ENCODE measurements around the gene TMEM192. TPM values are rescaled to one million over a fixed set of nuclear protein-coding genes. Genes with fewer than 3 reads are reported as not detected.
A peak's percentile ranks its signal among the peaks of the same experiment; 100 is the strongest.
"Not testable (repeated sequence)": the region's sequence is repeated elsewhere in the genome, so short reads cannot be mapped to it uniquely, and the experiment has no call there.

TMEM192 gene
- total and polyA plus RNA-seq, 5 donors, result 9.4 to 23.0 (median 15.5) TPM

DNA sequence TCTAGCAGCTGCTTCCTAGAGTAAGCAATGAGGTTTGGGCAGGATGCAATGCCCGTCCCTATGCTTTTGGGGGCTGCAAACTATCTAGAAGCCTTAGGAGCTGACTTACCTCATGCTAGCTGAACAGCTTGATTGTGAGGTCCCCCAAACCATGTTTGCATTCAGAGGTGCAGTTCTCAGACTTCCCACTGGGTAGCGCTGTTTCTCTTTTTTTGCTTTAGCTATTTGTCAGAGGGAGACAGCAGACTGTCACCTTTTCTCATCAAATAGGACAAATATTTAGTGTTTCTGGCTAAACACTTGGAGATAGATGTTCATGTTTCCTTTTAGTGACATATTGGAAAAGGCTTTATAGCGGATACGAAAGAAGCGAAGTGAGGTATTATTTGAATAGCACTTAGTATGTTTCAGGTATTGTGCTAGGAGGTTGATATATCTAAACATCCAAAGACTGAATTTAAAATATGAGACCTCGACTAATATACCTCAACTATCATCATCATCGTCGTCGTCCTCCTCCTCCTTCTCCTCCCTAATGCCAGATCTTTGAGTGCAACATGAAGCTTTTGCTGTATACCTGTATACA, 18.7 kb upstream of the TMEM192 start:
- Histone ChIP-seq H3K4me1 (ENCODE audit: control insufficient read depth, insufficient read depth, low read length) (peaks cover 1% of the 10 kb centered on the region), H3K4me3 (ENCODE audit: low read length) (no peak overlapping the region), H3K9me3 (ENCODE audit: control insufficient read depth, low read length) (no peaks in the 10 kb centered on the region), H3K27ac (ENCODE audit: low read length) (no peak overlapping the region), H3K27me3 (ENCODE audit: control insufficient read depth, insufficient read depth) (no peaks in the 10 kb centered on the region)
- WGBS, result 16% methylated on average over 9 of the region's 9 CpGs
- intact Hi-C loops (cut with DNase I), result loop anchor here (5.0 to 10.0 kb wide), 3 partner anchors 213 to 331 kb away; no protein-coding TSS in a partner anchor
- peak; percentile 67 to 82 for ATAC-seq
- DNase-seq, result peak in 2 of 3 donors; percentile 28 to 58

DNA sequence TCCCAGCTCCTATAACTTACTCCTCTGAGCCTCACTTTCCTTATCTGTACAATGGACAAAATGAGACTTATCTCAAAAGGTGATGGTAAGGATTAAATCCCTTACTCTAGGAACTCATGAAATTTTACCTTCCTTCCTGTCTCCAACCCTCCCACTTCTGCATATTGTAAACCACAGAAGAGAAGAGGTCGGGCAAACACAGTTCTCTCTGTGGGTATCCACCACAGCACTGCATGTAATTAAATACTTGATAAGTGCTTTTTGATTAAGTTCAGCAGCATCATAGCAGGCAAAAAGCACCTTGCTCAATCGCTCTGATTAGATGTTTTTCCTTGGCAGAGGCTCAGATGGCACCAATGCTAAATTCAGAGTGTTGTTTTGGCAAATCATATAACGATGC, 17.3 kb upstream of the TMEM192 start:
- no peaks in the 10 kb centered on the region for H3K27me3 ChIP-seq (ENCODE audit: control insufficient read depth, insufficient read depth)
- no peaks in the 10 kb centered on the region for H3K9me3 ChIP-seq (ENCODE audit: control insufficient read depth, low read length)
- H3K4me3 ChIP-seq (ENCODE audit: low read length), result no peak overlapping the region
- WGBS, result 53% methylated on average over 3 of the region's 3 CpGs
- H3K27ac ChIP-seq (ENCODE audit: low read length), result no peak overlapping the region
- peaks cover 1% of the 10 kb centered on the region for H3K4me1 ChIP-seq (ENCODE audit: control insufficient read depth, insufficient read depth, low read length)
- no peak for DNase-seq
- ATAC-seq, result no peak
- intact Hi-C loops (cut with DNase I), result loop anchor here (5.0 to 10.0 kb wide), 4 partner anchors 212 to 332 kb away; no protein-coding TSS in a partner anchor

DNA sequence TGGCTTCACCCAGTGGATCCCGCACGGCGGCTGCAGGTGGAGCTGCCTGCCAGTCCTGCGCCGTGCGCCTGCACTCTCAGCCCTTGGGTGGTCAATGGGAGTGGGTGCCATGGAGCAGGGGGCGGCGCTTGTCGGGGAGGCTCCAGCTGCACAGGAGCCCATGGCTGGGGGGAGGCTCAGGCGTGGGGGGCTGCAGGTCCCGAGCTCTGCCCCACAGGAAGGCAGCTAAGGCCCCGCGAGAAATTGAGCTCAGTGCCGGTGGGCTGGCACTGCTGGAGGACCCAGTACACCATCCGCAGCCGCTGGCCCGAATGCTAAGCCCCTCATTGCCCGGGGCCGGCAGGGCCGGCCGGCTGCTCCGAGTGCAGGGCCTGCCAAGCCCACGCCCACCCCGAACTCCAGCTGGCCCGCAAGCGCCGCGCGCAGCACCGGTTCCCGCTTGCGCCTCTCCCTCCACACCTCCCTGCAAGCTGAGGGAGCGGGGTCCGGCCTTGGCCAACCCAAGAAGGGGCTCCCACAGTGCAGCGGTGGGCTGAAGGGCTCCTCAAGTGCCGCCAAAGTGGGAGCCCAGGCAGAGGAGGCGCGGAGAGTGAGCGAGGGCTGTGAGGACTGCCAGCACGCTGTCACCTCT, 13.3 kb upstream of the TMEM192 start:
- not testable (repeated sequence) for DNase-seq; H3K9me3 ChIP-seq (ENCODE audit: control insufficient read depth, low read length); H3K4me1 ChIP-seq (ENCODE audit: control insufficient read depth, insufficient read depth, low read length); H3K27me3 ChIP-seq (ENCODE audit: control insufficient read depth, insufficient read depth); ATAC-seq; H3K4me3 ChIP-seq (ENCODE audit: low read length); H3K27ac ChIP-seq (ENCODE audit: low read length)
- 95% methylated on average over 40 of the region's 40 CpGs for WGBS
- intact Hi-C loops (cut with DNase I), result loop anchor here in 1 of 4 donors (5.0 kb wide), 1 partner anchor 216 kb away; no protein-coding TSS in a partner anchor

DNA sequence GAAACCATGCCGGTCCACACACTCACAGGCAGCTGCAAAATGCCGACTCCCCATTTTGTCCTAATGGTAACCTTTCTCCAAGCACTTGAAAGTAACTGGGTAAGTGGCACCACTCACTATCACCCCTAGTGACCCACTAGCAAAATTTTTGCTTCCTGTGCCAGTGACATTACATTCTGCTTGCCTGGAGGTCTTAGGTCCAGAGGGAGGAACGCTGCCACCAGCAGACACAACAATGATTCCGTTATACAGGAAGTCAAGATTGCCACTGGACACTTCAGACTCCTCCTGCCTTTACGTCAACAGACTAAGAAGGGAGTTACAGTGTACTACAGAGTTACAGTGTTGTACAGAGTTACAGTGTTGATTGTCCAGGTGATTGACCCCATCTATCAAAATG, 11.8 kb upstream of the TMEM192 start:
- no peaks in the 10 kb centered on the region for H3K4me1 ChIP-seq (ENCODE audit: control insufficient read depth, insufficient read depth, low read length)
- no peaks in the 10 kb centered on the region for H3K9me3 ChIP-seq (ENCODE audit: control insufficient read depth, low read length)
- H3K27me3 ChIP-seq (ENCODE audit: control insufficient read depth, insufficient read depth), result no peaks in the 10 kb centered on the region
- no peak overlapping the region for H3K4me3 ChIP-seq (ENCODE audit: low read length)
- WGBS, result 66% methylated on average over 5 of the region's 5 CpGs
- intact Hi-C loops (cut with DNase I), result no loop called here
- DNase-seq, result no peak
- no peak overlapping the region for H3K27ac ChIP-seq (ENCODE audit: low read length)
- no peak for ATAC-seq

DNA sequence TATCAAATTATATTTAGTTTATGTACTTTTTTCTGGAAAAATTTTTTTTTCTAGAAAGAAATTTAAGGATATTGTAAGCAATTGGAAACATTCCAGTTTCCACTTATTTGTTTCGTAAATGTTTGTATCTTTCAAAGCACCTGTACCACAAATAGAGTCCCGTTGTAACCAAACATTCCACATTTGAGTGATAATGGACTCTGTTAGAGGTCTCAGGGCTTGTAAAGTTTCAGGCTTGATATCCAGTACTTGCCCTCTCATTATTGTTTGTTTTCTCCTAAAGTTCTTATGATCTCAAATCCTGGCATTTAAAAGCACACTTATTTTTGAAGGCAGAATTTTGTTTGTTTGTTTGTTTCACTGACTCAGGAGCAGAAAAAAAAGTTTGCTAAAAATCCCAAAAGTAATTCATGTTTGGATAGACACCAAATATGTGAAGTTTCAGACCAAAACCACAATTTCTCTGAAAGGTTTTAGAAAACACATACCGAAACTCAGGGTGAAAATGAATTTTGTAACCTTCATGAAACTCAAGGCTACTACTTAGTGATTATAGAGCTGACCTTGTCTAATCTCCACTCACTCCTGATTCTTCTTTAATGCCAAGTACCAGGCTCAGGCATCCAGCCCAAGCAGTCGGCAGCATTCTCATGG, 5.7 kb upstream of the TMEM192 start:
- Histone ChIP-seq H3K4me3 (ENCODE audit: low read length) (no peak overlapping the region), H3K9me3 (ENCODE audit: control insufficient read depth, low read length) (no peaks in the 10 kb centered on the region), H3K27ac (ENCODE audit: low read length) (no peak overlapping the region), H3K27me3 (ENCODE audit: control insufficient read depth, insufficient read depth) (no peaks in the 10 kb centered on the region), H3K4me1 (ENCODE audit: control insufficient read depth, insufficient read depth, low read length) (no peaks in the 10 kb centered on the region)
- no peak for ATAC-seq
- WGBS, result 57% methylated on average over 4 of the region's 4 CpGs
- DNase-seq, result no peak
- intact Hi-C loops (cut with DNase I), result no loop called here

DNA sequence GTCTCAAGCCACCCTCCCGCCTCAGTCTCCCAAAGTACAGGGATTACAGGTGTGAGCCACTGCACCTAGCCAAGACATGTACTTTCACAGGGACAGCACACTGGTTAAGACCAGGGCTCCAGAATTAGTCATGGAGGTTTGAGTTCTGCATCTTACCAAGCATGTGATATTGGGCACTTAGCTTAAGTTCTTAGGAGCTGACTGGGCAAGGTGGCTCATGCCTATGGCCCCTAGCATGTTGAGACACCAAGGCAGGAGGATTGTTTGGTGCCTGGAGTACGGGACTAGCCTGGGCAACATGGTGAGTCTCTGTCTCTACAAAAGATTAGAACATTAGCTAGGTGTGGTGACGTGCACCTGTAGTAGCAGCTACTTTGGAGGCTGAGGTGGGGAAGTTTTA, 2.6 kb upstream of the TMEM192 start:
- DNase-seq (no peak), ATAC-seq (no peak)
- intact Hi-C loops (cut with DNase I), result no loop called here
- Histone ChIP-seq H3K27ac (ENCODE audit: low read length) (no peak overlapping the region), H3K9me3 (ENCODE audit: control insufficient read depth, low read length) (no peaks in the 10 kb centered on the region), H3K4me3 (ENCODE audit: low read length) (no peak overlapping the region), H3K4me1 (ENCODE audit: control insufficient read depth, insufficient read depth, low read length) (no peaks in the 10 kb centered on the region), H3K27me3 (ENCODE audit: control insufficient read depth, insufficient read depth) (no peaks in the 10 kb centered on the region)
- 96% methylated on average over 3 of the region's 3 CpGs for WGBS

DNA sequence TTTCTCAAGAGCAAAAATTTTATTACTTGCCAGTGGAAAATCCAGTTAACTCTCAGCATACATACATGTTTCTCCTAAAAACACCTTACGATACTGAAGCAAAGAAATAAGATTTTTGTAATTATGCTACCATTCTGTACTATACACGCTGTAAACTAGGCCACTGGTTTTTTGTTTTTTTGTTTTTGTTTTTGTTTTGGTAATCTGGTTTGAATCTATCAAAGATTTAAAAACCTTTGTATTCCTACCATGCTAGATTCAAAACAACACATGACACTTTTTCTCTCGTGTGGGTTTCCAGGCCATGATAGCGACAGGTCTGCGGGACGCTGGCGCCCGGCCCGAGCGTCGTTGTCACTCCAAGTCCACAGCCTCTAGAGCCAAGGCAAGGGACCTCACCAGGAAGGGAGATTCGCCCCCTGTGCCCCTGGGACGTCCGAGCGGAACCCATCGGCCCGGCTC, 723 bp downstream of the TMEM192 start:
- peak overlapping the region; percentile 80 for H3K4me3 ChIP-seq (ENCODE audit: low read length)
- no peaks in the 10 kb centered on the region for H3K9me3 ChIP-seq (ENCODE audit: control insufficient read depth, low read length)
- intact Hi-C loops (cut with DNase I), result no loop called here
- peak overlapping the region; percentile 28 for H3K27ac ChIP-seq (ENCODE audit: low read length)
- no peaks in the 10 kb centered on the region for H3K27me3 ChIP-seq (ENCODE audit: control insufficient read depth, insufficient read depth)
- ATAC-seq, result no peak
- no peak for DNase-seq
- WGBS, result 5% methylated on average over 17 of the region's 17 CpGs
- H3K4me1 ChIP-seq (ENCODE audit: control insufficient read depth, insufficient read depth, low read length), result no peaks in the 10 kb centered on the region

DNA sequence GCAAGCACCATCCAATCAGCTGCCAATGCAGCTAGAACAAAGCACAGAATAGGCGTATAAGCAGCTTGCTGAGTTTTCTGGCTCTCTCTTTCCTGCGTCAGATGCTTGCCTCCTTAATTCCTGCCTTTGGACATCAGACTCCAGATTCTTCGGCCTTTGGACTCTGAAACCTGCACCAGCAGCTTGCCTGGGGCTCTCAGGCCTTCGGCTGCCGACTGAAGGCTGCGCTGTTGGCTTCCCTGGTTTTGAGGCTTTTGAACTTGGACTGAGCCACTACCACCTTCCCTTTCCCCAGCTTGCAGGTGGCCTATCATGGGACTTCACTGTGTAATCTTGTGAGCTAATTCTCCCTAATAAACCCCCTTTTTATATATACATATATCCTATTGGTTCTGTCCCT, 6.1 kb downstream of the TMEM192 start:
- ATAC-seq (no peak), DNase-seq (no peak)
- H3K4me1 ChIP-seq (ENCODE audit: control insufficient read depth, insufficient read depth, low read length), result no peaks in the 10 kb centered on the region
- no peak overlapping the region for H3K4me3 ChIP-seq (ENCODE audit: low read length)
- WGBS, result 87% methylated on average over 6 of the region's 6 CpGs
- no peaks in the 10 kb centered on the region for H3K9me3 ChIP-seq (ENCODE audit: control insufficient read depth, low read length)
- intact Hi-C loops (cut with DNase I), result no loop called here
- H3K27me3 ChIP-seq (ENCODE audit: control insufficient read depth, insufficient read depth), result no peaks in the 10 kb centered on the region
- no peak overlapping the region for H3K27ac ChIP-seq (ENCODE audit: low read length)

DNA sequence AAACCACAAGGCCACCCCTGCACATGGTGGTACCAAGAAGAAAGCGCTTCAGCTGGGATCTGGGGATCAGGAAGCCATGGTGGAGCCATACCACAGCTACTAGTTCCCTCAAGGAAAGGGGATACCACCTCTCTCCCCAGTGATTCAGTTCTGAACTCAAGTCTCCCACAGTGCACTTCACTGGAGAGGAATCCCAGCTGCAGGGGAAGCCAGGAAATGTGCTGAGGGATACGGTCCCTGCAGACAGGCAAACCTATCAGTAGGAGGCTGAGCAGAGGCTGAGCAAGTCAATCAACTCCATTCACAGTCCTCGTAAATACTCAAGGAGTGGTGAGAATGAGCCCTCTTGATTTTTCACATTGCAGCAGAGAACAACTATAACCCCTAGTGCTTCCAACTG, 11.0 kb downstream of the TMEM192 start:
- DNase-seq (no peak), ATAC-seq (no peak)
- Histone ChIP-seq H3K27me3 (ENCODE audit: control insufficient read depth, insufficient read depth) (no peaks in the 10 kb centered on the region), H3K4me3 (ENCODE audit: low read length) (no peak overlapping the region), H3K4me1 (ENCODE audit: control insufficient read depth, insufficient read depth, low read length) (no peaks in the 10 kb centered on the region), H3K9me3 (ENCODE audit: control insufficient read depth, low read length) (no peaks in the 10 kb centered on the region), H3K27ac (ENCODE audit: low read length) (no peak overlapping the region)
- 75% methylated on average over 3 of the region's 3 CpGs for WGBS
- intact Hi-C loops (cut with DNase I), result no loop called here

DNA sequence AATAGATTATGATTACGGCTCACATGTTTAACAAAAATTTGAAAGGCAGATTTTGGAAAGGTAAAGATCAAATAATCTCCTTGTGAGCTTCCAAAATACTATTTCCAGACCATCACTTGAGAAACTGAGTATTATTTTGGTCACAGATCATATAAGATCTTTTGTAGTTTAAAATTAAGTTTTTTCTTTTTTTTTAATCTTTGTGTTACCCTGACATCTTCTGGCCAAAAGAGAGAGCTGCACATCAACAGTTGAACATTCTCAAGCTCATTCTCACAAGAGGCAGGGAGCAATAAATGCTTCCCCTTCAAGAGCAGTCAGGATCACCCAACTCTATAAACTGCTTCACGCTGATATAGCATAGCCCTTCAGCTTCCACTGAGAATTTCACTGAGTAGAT, 15.9 kb downstream of the TMEM192 start:
- intact Hi-C loops (cut with DNase I), result loop anchor here in 2 of 4 donors (10.0 kb wide), 2 partner anchors 312 to 322 kb away; no protein-coding TSS in a partner anchor
- WGBS, result 79% methylated on average over 2 of the region's 2 CpGs
- no peak for DNase-seq
- no peak for ATAC-seq
- Histone ChIP-seq H3K4me1 (ENCODE audit: control insufficient read depth, insufficient read depth, low read length) (no peaks in the 10 kb centered on the region), H3K9me3 (ENCODE audit: control insufficient read depth, low read length) (no peaks in the 10 kb centered on the region), H3K27ac (ENCODE audit: low read length) (no peak overlapping the region), H3K4me3 (ENCODE audit: low read length) (no peak overlapping the region), H3K27me3 (ENCODE audit: control insufficient read depth, insufficient read depth) (no peaks in the 10 kb centered on the region)

DNA sequence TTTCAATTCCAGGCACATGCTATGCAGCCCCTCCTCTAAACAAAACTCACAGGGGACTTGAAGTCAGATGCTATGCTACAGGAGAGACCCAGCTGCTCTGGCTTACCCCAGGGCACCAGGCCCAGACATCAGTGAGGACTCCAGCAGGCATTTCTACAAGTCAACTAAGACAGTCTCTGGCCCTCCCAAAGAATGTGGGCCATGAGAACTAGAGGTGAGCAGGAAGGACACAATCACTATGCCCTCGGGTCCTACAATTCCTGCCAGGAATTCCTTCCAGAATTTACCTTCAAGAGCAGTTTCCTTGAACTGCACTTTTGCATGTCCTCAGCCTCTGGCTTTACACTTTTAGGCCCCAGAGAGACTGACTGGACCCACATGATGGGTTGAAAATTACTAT, 17.4 kb downstream of the TMEM192 start:
- intact Hi-C loops (cut with DNase I), result loop anchor here in 2 of 4 donors (10.0 kb wide), 2 partner anchors 310 to 320 kb away; no protein-coding TSS in a partner anchor
- 57% methylated on average over 1 of the region's 1 CpG for WGBS
- no peaks in the 10 kb centered on the region for H3K4me1 ChIP-seq (ENCODE audit: control insufficient read depth, insufficient read depth, low read length)
- H3K27ac ChIP-seq (ENCODE audit: low read length), result no peak overlapping the region
- no peak for DNase-seq
- no peaks in the 10 kb centered on the region for H3K27me3 ChIP-seq (ENCODE audit: control insufficient read depth, insufficient read depth)
- no peaks in the 10 kb centered on the region for H3K9me3 ChIP-seq (ENCODE audit: control insufficient read depth, low read length)
- H3K4me3 ChIP-seq (ENCODE audit: low read length), result no peak overlapping the region
- no peak for ATAC-seq
